HUES64 (cell line): ENCODE data around the gene DBNDD2.

Source experiments
- H3K27ac ChIP-seq: 2 replicates; pipeline ENCODE4 v1.7.0; 2013; ENCODE audit warnings: low read depth, low read length, inconsistent platforms
- H3K27me3 ChIP-seq: 2 replicates; pipeline ENCODE4 v1.6.1; 2013; ENCODE audit warnings: mild to moderate bottlenecking, low read length; ENCODE audit not compliant: insufficient read depth
- H3K36me3 ChIP-seq: 2 replicates; pipeline ENCODE4 v1.6.1; 2013; ENCODE audit warnings: mild to moderate bottlenecking, low read length; ENCODE audit not compliant: insufficient read depth
- H3K4me1 ChIP-seq: 2 replicates; pipeline ENCODE4 v1.6.1; 2013; ENCODE audit warnings: mild to moderate bottlenecking, low read length, moderate library complexity; ENCODE audit not compliant: insufficient read depth
- H3K4me3 ChIP-seq: 2 replicates; pipeline ENCODE4 v1.5.1; 2013; ENCODE audit warnings: mild to moderate bottlenecking, low read length, moderate library complexity
- H3K9ac ChIP-seq: 2 replicates; pipeline ENCODE4 v1.6.1; 2013; ENCODE audit warnings: mild to moderate bottlenecking, low read depth, low read length
- H3K9me3 ChIP-seq: 2 replicates; pipeline ENCODE4 v1.6.1; 2013; ENCODE audit warnings: low read depth, low read length; ENCODE audit not compliant: insufficient read depth
- WGBS: fragments of 150-250, 120-280 bp; methylation state at CpG from one replicate; pipeline ENCODE4 v1.1.7; 2013; ENCODE audit warnings: missing lambda C conversion rate; 5-methylcytosine and 5-hydroxymethylcytosine counted together

The DBNDD2 gene

GRCh38 chr20:45390931-45391330 is 17.2 kb upstream of the DBNDD2 start:
- 100% methylated on average over 1 of the region's 2 CpGs for WGBS
- Histone ChIP-seq H3K9me3 (no peaks in the 10 kb centered on the region), H3K4me3 (no peak overlapping the region), H3K9ac (no peak overlapping the region), H3K27me3 (no peaks in the 10 kb centered on the region), H3K4me1 (no peaks in the 10 kb centered on the region), H3K27ac (no peak overlapping the region), H3K36me3 (no peaks in the 10 kb centered on the region)

- no peaks in the 10 kb centered on the region for H3K4me1 ChIP-seq
- H3K27ac ChIP-seq, result no peak overlapping the region
- no peaks in the 10 kb centered on the region for H3K9me3 ChIP-seq
- H3K27me3 ChIP-seq, result no peaks in the 10 kb centered on the region
- 86% methylated on average over 2 of the region's 2 CpGs for WGBS
- no peak overlapping the region for H3K4me3 ChIP-seq
- no peak overlapping the region for H3K9ac ChIP-seq
- no peaks in the 10 kb centered on the region for H3K36me3 ChIP-seq
These were observed 16.5 kb upstream of the DBNDD2 start for GRCh38 chr20:45391559-45391958.

- Histone ChIP-seq H3K4me1 (no peaks in the 10 kb centered on the region), H3K4me3 (no peak overlapping the region), H3K9ac (no peak overlapping the region), H3K9me3 (peaks cover 2% of the 10 kb centered on the region; the same call in 1 of the 2 replicates), H3K36me3 (no peaks in the 10 kb centered on the region), H3K27me3 (no peaks in the 10 kb centered on the region), H3K27ac (no peak overlapping the region)
- 89% methylated on average over 3 of the region's 3 CpGs for WGBS
These were observed 15.4 kb upstream of the DBNDD2 start for GRCh38 chr20:45392733-45393132.

- Histone ChIP-seq H3K9me3 (peaks cover 4% of the 10 kb centered on the region; the same call in 1 of the 2 replicates), H3K4me1 (no peaks in the 10 kb centered on the region), H3K27ac (no peak overlapping the region), H3K4me3 (no peak overlapping the region), H3K27me3 (no peaks in the 10 kb centered on the region), H3K9ac (no peak overlapping the region), H3K36me3 (no peaks in the 10 kb centered on the region)
- WGBS, result 89% methylated on average over 21 of the region's 21 CpGs
These were observed 13.6 kb upstream of the DBNDD2 start for GRCh38 chr20:45394221-45395113.

- no peaks in the 10 kb centered on the region for H3K4me1 ChIP-seq
- no peaks in the 10 kb centered on the region for H3K27me3 ChIP-seq
- no peak overlapping the region for H3K4me3 ChIP-seq
- H3K9ac ChIP-seq, result no peak overlapping the region
- no peaks in the 10 kb centered on the region for H3K36me3 ChIP-seq
- no peak overlapping the region for H3K27ac ChIP-seq
- peaks cover 10% of the 10 kb centered on the region; the same call in 1 of the 2 replicates for H3K9me3 ChIP-seq
- WGBS, result 91% methylated on average over 7 of the region's 7 CpGs
These were observed 13.0 kb upstream of the DBNDD2 start for GRCh38 chr20:45395114-45395415.

GRCh38 chr20:45399018-45399417 is 9.1 kb upstream of the DBNDD2 start:
- no peaks in the 10 kb centered on the region for H3K4me1 ChIP-seq
- no peak overlapping the region for H3K4me3 ChIP-seq
- no peak overlapping the region for H3K9ac ChIP-seq
- no peaks in the 10 kb centered on the region for H3K36me3 ChIP-seq
- no peak overlapping the region for H3K27ac ChIP-seq
- peaks cover 27% of the 10 kb centered on the region for H3K9me3 ChIP-seq
- WGBS, result no CpG with 5 or more reads among the region's 1 CpG
- H3K27me3 ChIP-seq, result peaks cover 6% of the 10 kb centered on the region; the same call in 1 of the 2 replicates

GRCh38 chr20:45400346-45401031 is 7.6 kb upstream of the DBNDD2 start:
- H3K9ac ChIP-seq, result no peak overlapping the region
- WGBS, result 87% methylated on average over 6 of the region's 6 CpGs
- H3K9me3 ChIP-seq, result peaks cover 27% of the 10 kb centered on the region
- no peak overlapping the region for H3K4me3 ChIP-seq
- H3K27me3 ChIP-seq, result peaks cover 19% of the 10 kb centered on the region
- peaks cover 2% of the 10 kb centered on the region; the same call in 1 of the 2 replicates for H3K4me1 ChIP-seq
- H3K27ac ChIP-seq, result no peak overlapping the region
- H3K36me3 ChIP-seq, result no peaks in the 10 kb centered on the region

- Histone ChIP-seq H3K9me3 (peaks cover 24% of the 10 kb centered on the region), H3K27me3 (peaks cover 41% of the 10 kb centered on the region), H3K9ac (no peak overlapping the region), H3K4me3 (no peak overlapping the region), H3K36me3 (no peaks in the 10 kb centered on the region), H3K4me1 (peaks cover 9% of the 10 kb centered on the region), H3K27ac (no peak overlapping the region)
- WGBS, result 90% methylated on average over 1 of the region's 1 CpG
These were observed 5.1 kb upstream of the DBNDD2 start for GRCh38 chr20:45402946-45403345.

GRCh38 chr20:45404438-45404837 is 3.7 kb upstream of the DBNDD2 start:
- Histone ChIP-seq H3K4me3 (no peak overlapping the region), H3K9me3 (peaks cover 23% of the 10 kb centered on the region), H3K27ac (no peak overlapping the region), H3K4me1 (peaks cover 10% of the 10 kb centered on the region), H3K9ac (no peak overlapping the region), H3K27me3 (peaks cover 41% of the 10 kb centered on the region), H3K36me3 (peaks cover 12% of the 10 kb centered on the region)
- 89% methylated on average over 1 of the region's 1 CpG for WGBS

- Histone ChIP-seq H3K4me1 (peaks cover 10% of the 10 kb centered on the region), H3K36me3 (peaks cover 25% of the 10 kb centered on the region), H3K27ac (no peak overlapping the region; the same call in 1 of the 2 replicates), H3K4me3 (peak overlapping the region; percentile 93), H3K27me3 (peaks cover 41% of the 10 kb centered on the region), H3K9ac (peak overlapping the region; percentile 87), H3K9me3 (peaks cover 10% of the 10 kb centered on the region)
- 4% methylated on average over 47 of the region's 49 CpGs for WGBS
These were observed 2.4 kb upstream of the DBNDD2 start for GRCh38 chr20:45405571-45406259.
